NCI-H1048 (cell line): ENCODE data around the gene YARS1.

Experiments
- DNase-seq: peaks from one replicate; lab custom pipeline; 2025; lab: John Stamatoyannopoulos, UW

The YARS1 gene

GRCh38 chr1:32765570-32766327 lies 51.4 kb downstream of the YARS1 start:
- DNase-seq: no peak

GRCh38 chr1:32764826-32765569 lies 52.2 kb downstream of the YARS1 start:
- no peak for DNase-seq

GRCh38 chr1:32763221-32763620 lies 53.9 kb downstream of the YARS1 start:
- DNase-seq: no peak

GRCh38 chr1:32761936-32762335 lies 55.2 kb downstream of the YARS1 start:
- DNase-seq: no peak

GRCh38 chr1:32761253-32761877 lies 55.8 kb downstream of the YARS1 start:
- no peak for DNase-seq

GRCh38 chr1:32759997-32760623 lies 57.0 kb downstream of the YARS1 start:
- no peak for DNase-seq

- no peak for DNase-seq
These were observed 57.6 kb downstream of the YARS1 start for GRCh38 chr1:32759521-32759981.

- no peak for DNase-seq
These were observed 58.2 kb downstream of the YARS1 start for GRCh38 chr1:32758795-32759430.

GRCh38 chr1:32758177-32758794 lies 58.9 kb downstream of the YARS1 start:
- no peak for DNase-seq

- DNase-seq: no peak
These were observed 59.8 kb downstream of the YARS1 start for GRCh38 chr1:32757213-32757895.

GRCh38 chr1:32755810-32756159 lies 61.4 kb downstream of the YARS1 start:
- no peak for DNase-seq

GRCh38 chr1:32755098-32755809 lies 61.9 kb downstream of the YARS1 start:
- no peak for DNase-seq

- no peak for DNase-seq
These were observed 62.7 kb downstream of the YARS1 start for GRCh38 chr1:32754317-32755097.

- no peak for DNase-seq
These were observed 63.4 kb downstream of the YARS1 start for GRCh38 chr1:32753532-32754316.

- DNase-seq: no peak
These were observed 67.4 kb downstream of the YARS1 start for GRCh38 chr1:32749771-32750170.

GRCh38 chr1:32749332-32749731 lies 67.8 kb downstream of the YARS1 start:
- DNase-seq: no peak

GRCh38 chr1:32748926-32749325 lies 68.2 kb downstream of the YARS1 start:
- DNase-seq: no peak

GRCh38 chr1:32748348-32748747 lies 68.8 kb downstream of the YARS1 start:
- no peak for DNase-seq

GRCh38 chr1:32746130-32746529 lies 71.0 kb downstream of the YARS1 start:
- DNase-seq: no peak
